Stomach (tissue), 9 donors: Measurements from ENCODE around the gene PDE8A. TPM values are rescaled to one million over a fixed set of nuclear protein-coding genes. Genes with fewer than 3 reads are reported as not detected.
A peak's percentile ranks its signal among the peaks of the same experiment; 100 is the strongest.

ENCODE experiments used
- DNase-seq, 2 donors: peaks; one replicate each; pipeline versions ENCODE4 v3.0.0 to v3.0.0-alpha.2; 2013 to 2019
- H3K27ac ChIP-seq, 5 donors: fragments of 200-600 bp in 4 of 5; sonication (generic) in 4 of 5; one replicate each; pipeline ENCODE4 v1.5.1; 2013 to 2019; ENCODE audit warnings: mild to moderate bottlenecking in 1 of 5, moderate library complexity in 1 of 5
- H3K27me3 ChIP-seq, 3 donors: fragments of 200-600 bp; sonication (generic); one replicate each; pipeline ENCODE4 v1.5.1; 2017 to 2019; ENCODE audit warnings: mixed run types in 1 of 3
- H3K36me3 ChIP-seq, 4 donors: fragments of 200-600 bp; sonication (generic); 1 replicate in 3 of 4; 2 replicates in 1 of 4; pipeline ENCODE4 v1.5.1; 2016 to 2019
- H3K4me1 ChIP-seq, 4 donors: fragments of 200-600 bp; sonication (generic); one replicate each; pipeline ENCODE4 v1.5.1; 2016 to 2019
- H3K4me3 ChIP-seq, 4 donors: fragments of 200-600 bp; sonication (generic) in 3 of 4; one replicate each; pipeline ENCODE4 v1.5.1; 2016 to 2019; ENCODE audit warnings: mild to moderate bottlenecking in 1 of 4
- H3K9me3 ChIP-seq, 4 donors: fragments of 200-600 bp; sonication (generic); one replicate each; pipeline ENCODE4 v1.5.1; 2016 to 2019
- EP300 ChIP-seq: sonication (generic); formaldehyde crosslinking; IDR thresholded peaks from one replicate; pipeline ENCODE4 v1.6.1; 2017; ENCODE audit warnings: antibody characterized with exemption
- POLR2A ChIP-seq, 4 donors: fragments of 450-650 bp; IDR thresholded peaks; one replicate each; pipeline ENCODE4 v1.6.1; 2016; ENCODE audit warnings: antibody characterized with exemption in 4 of 4, control low read depth in 2 of 4, mild to moderate bottlenecking in 1 of 4, moderate library complexity in 1 of 4
- POLR2AphosphoS5 ChIP-seq, 3 donors: sonication (generic); formaldehyde crosslinking; IDR thresholded peaks; one replicate each; pipeline ENCODE4 v1.6.1; 2016; ENCODE audit warnings: antibody characterized with exemption in 3 of 3
- WGBS, 5 donors: extraction: QIAGEN DNeasy Blood & Tissue Kit in 3 of 5; methylation state at CpG; one replicate each; pipeline versions ENCODE4 v1.1.5 to v1.1.7; 2013 to 2018; 5-methylcytosine and 5-hydroxymethylcytosine counted together
- intact Hi-C: fragments of 100-400 bp; cut with DNase I; formaldehyde crosslinking; loops from one replicate; pipeline ENCODE4 v1.15.1; 2023; ENCODE audit warnings: low total_unique reads
- polyA plus RNA-seq, 3 donors: library from polyadenylated mRNA; stranded (reverse); fragments of 200-250 nt; gene quantifications; one replicate each; pipeline ENCODE4 v1.2.3, GENCODE V29; 2013
- total RNA-seq, 5 donors: library from RNA; depleted of rRNA; stranded (reverse); fragments of >200 nt; gene quantifications; one replicate each; pipeline versions ENCODE4 v1.1.0 to v1.2.3, GENCODE V29; 2014 to 2016
- TF ChIP-seq, protein P1 (sequence below), 7 experiments: fragments of 450-650 bp in 4 of 7; fragments of 200-600 bp in 3 of 7; sonication (generic) in 3 of 7; IDR thresholded peaks; one replicate each; pipeline ENCODE4 v1.5.1; 2016 to 2019; ENCODE audit warnings: antibody characterized with exemption in 7 of 7, control low read depth in 2 of 7, mild to moderate bottlenecking in 1 of 7
- donor health status: healthy with polysubstance abuse.
- donor health status: Bipolar disorder and iron deficiency.
- donor health status: healthy.

PDE8A gene
- total and polyA plus RNA-seq, 8 donors: 15.6 to 85.9 (median 38.3) TPM

DNA sequence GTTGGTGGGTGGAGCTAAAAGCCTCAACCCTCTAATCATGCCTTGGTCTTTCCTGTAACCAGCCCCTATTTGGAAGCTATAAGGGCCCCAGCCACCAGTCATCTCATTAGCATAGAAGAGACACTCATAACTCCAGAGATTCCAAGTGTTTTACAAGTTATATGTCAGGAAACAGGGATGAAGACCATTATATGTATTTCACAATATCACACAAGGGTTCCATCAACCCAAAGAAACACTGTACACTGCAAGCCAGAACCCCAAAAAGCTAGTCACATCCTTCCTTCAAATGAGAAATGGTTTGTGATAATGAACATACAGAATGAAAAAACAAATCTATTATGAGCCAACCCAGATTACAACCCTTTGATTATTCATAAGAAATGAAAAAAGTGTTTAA, 175.7 kb downstream of the PDE8A start:
- Histone ChIP-seq H3K36me3 (no peaks in the 10 kb centered on the region), H3K4me3 (no peak overlapping the region), H3K9me3 (no peaks in the 10 kb centered on the region), H3K27ac (no peak overlapping the region), H3K4me1 (no peaks in the 10 kb centered on the region), H3K27me3 (no peaks in the 10 kb centered on the region)
- intact Hi-C loops: no loop called here
- TF ChIP-seq, protein P1, sequence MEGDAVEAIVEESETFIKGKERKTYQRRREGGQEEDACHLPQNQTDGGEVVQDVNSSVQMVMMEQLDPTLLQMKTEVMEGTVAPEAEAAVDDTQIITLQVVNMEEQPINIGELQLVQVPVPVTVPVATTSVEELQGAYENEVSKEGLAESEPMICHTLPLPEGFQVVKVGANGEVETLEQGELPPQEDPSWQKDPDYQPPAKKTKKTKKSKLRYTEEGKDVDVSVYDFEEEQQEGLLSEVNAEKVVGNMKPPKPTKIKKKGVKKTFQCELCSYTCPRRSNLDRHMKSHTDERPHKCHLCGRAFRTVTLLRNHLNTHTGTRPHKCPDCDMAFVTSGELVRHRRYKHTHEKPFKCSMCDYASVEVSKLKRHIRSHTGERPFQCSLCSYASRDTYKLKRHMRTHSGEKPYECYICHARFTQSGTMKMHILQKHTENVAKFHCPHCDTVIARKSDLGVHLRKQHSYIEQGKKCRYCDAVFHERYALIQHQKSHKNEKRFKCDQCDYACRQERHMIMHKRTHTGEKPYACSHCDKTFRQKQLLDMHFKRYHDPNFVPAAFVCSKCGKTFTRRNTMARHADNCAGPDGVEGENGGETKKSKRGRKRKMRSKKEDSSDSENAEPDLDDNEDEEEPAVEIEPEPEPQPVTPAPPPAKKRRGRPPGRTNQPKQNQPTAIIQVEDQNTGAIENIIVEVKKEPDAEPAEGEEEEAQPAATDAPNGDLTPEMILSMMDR (IDR thresholded peaks at IDR 0.05): no peak
- TF ChIP-seq POLR2AphosphoS5 (IDR thresholded peaks at IDR 0.05): no peak
- no peak for TF ChIP-seq POLR2A (IDR thresholded peaks at IDR 0.05)
- TF ChIP-seq EP300: no peak
- DNase-seq: no peak

DNA sequence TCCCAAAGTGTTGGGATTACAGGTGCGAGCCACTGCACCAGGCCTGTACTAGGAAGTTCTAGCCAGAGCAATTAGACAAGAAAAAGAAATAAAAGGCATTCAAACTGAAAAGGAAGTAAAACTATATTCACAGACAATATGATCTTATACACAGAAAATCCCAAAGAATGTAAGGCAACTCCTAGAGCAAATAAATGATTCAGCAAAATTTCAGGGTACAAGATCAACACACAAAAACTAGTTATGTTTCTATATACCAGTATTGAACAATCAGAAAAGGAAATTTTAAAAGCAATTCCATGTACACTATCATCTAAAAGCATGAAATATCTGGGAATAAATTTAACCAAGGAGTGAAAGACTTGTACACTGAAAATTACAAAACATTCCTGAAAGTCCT, 180.6 kb downstream of the PDE8A start:
- no peaks in the 10 kb centered on the region for H3K4me1 ChIP-seq
- H3K36me3 ChIP-seq: no peaks in the 10 kb centered on the region
- TF ChIP-seq POLR2A (IDR thresholded peaks at IDR 0.05) (no peak), POLR2AphosphoS5 (IDR thresholded peaks at IDR 0.05) (no peak), EP300 (no peak)
- TF ChIP-seq, protein P1 (IDR thresholded peaks at IDR 0.05): no peak
- DNase-seq: no peak
- no peak overlapping the region for H3K4me3 ChIP-seq
- H3K27me3 ChIP-seq: no peaks in the 10 kb centered on the region
- no peak overlapping the region for H3K27ac ChIP-seq
- intact Hi-C loops: loop anchor here (10.0 kb wide), 1 partner anchor 197 kb away; no protein-coding TSS in a partner anchor
- 87 to 98% (median 96%) methylated on average over 1 of the region's 1 CpG for WGBS, 5 donors
- H3K9me3 ChIP-seq: peaks cover 0 to 10% (median 4%) of the 10 kb centered on the region in 4 donors

DNA sequence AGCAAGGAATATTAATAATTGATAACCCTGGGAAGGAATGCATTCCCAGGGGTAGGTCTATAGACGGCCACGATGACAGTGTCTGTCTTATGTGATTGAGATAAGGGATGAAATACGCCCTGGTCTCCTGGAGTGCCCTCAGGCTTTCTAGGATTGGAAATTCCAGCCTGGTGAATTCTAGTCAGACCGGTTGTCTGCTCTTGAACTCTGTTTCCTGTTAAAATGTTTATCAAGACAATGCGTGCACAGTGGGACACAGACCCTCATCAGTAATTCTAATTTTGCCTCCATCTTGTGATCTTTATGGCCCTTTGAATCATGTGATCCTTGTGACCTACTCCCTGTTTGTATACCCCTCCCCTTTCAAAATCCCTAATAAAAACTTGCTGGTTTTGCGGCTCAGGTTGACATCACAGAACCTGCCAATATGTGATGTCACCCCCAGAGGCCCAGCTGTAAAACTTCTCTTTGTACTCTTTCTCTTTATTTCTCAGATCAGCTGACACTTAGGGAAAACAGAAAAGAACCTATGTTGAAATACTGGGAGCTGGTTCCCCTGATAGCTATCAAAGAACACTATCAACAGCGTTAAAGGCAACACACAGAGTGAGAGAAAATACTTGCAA, 183.3 kb downstream of the PDE8A start:
- Histone ChIP-seq H3K27ac (no peak overlapping the region), H3K4me3 (no peak overlapping the region), H3K27me3 (peaks cover 0 to 9% (median 0%) of the 10 kb centered on the region in 3 donors), H3K36me3 (no peaks in the 10 kb centered on the region), H3K4me1 (peaks cover 0 to 9% (median 9%) of the 10 kb centered on the region in 4 donors), H3K9me3 (peaks cover 0 to 10% (median 4%) of the 10 kb centered on the region in 4 donors)
- no peak for DNase-seq
- TF ChIP-seq, protein P1 (IDR thresholded peaks at IDR 0.05): no peak
- WGBS, 5 donors: 48 to 72% (median 53%) methylated on average over 7 of the region's 7 CpGs
- intact Hi-C loops: loop anchor here (10.0 kb wide), 1 partner anchor 200 kb away; no protein-coding TSS in a partner anchor

DNA sequence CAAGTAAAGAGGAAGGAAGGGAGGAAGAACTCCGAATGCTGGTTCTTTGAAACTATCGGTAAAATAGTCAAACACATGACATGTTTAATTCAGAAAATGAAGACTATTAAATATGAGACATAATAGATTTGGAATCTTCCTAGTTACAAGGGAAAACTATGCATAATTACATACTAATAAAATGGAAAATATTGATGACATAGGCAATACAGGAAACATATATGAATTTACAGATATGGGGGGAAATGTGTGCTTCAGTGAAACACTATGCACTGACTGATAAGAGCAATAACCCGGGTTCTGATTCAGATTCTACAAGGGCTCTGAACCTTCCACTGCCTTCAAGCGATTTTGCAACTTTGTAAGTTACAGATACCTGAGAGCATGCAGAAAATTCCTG, 185.9 kb downstream of the PDE8A start:
- 66 to 80% (median 70%) methylated on average over 4 of the region's 4 CpGs for WGBS, 5 donors
- no peak for TF ChIP-seq POLR2AphosphoS5 (IDR thresholded peaks at IDR 0.05)
- Histone ChIP-seq H3K36me3 (no peaks in the 10 kb centered on the region), H3K4me3 (no peak overlapping the region), H3K4me1 (peaks cover 0 to 9% (median 9%) of the 10 kb centered on the region in 4 donors), H3K9me3 (peaks cover 5 to 30% (median 18%) of the 10 kb centered on the region in 4 donors), H3K27me3 (peaks cover 0 to 21% (median 0%) of the 10 kb centered on the region in 3 donors), H3K27ac (no peak overlapping the region)
- intact Hi-C loops: loop anchor here (10.0 kb wide), 1 partner anchor 203 kb away; no protein-coding TSS in a partner anchor
- DNase-seq: no peak

DNA sequence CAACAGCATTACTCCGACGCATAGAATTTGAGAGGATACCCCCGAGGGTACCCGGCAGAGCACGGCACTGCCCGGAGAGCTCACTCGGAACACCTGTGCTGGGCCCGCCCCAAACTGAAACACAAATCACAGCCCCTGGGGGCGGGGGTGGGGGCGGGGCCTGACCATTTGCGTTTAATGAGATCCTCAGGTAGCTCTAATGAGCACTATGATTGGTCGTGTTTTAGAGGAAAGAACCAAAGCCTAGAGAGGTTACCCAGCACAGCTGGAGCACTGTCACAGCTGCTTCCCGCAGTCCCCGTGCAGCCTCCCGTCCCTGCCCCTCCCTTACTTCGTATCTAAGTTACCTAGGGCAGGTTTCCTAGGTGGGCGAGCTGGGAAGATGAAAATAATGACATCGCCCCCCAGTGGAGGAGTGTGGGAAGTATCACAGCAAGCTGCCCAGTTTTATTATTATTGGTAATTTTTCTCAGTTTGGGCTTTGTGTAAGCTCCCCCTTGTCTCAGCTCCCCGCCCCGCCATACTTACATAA, 187.1 kb downstream of the PDE8A start:
- peaks cover 5 to 33% (median 14%) of the 10 kb centered on the region in 4 donors for H3K9me3 ChIP-seq
- H3K4me1 ChIP-seq: peaks cover 0 to 9% (median 9%) of the 10 kb centered on the region in 4 donors
- WGBS, 5 donors: 6 to 10% (median 8%) methylated on average over 20 of the region's 20 CpGs
- no peak overlapping the region for H3K27ac ChIP-seq
- H3K36me3 ChIP-seq: no peaks in the 10 kb centered on the region
- DNase-seq: peak; percentile 79 to 82
- TF ChIP-seq, protein P1 (IDR thresholded peaks at IDR 0.05): peak in 4 of 7 experiments; percentile 11 to 47 (median 29)
- TF ChIP-seq POLR2AphosphoS5 (IDR thresholded peaks at IDR 0.05) (no peak), POLR2A (IDR thresholded peaks at IDR 0.05) (no peak)
- intact Hi-C loops: loop anchor here (10.0 kb wide), 1 partner anchor 204 kb away; no protein-coding TSS in a partner anchor
- H3K4me3 ChIP-seq: peak overlapping the region; percentile 19 to 44 (median 32)
- H3K27me3 ChIP-seq: peaks cover 0 to 21% (median 0%) of the 10 kb centered on the region in 3 donors
